Subcutaneous abdominal adipose tissue (tissue), 5 donors: Measurements from ENCODE around the gene P2RY11.

Source experiments
- H3K27ac ChIP-seq: one replicate; pipeline ENCODE4 v1.7.0; 2013; ENCODE audit warnings: low read depth, mild to moderate bottlenecking, inconsistent platforms, low read length, moderate library complexity
- H3K27me3 ChIP-seq, 5 donors: one replicate each; pipeline ENCODE4 v1.7.0; 2013; ENCODE audit warnings: low read length in 5 of 5, inconsistent platforms in 1 of 5; ENCODE audit not compliant: control insufficient read depth in 5 of 5, insufficient read depth in 4 of 5
- H3K36me3 ChIP-seq, 5 donors: one replicate each; pipeline ENCODE4 v1.7.0; 2013; ENCODE audit warnings: low read length in 5 of 5; ENCODE audit not compliant: control insufficient read depth in 5 of 5, insufficient read depth in 5 of 5
- H3K4me1 ChIP-seq, 5 donors: one replicate each; pipeline ENCODE4 v1.7.0; 2013; ENCODE audit warnings: low read length in 5 of 5, mild to moderate bottlenecking in 3 of 5, moderate library complexity in 1 of 5; ENCODE audit not compliant: control insufficient read depth in 5 of 5, insufficient read depth in 5 of 5
- H3K4me3 ChIP-seq, 5 donors: one replicate each; pipeline ENCODE4 v1.7.0; 2013; ENCODE audit warnings: low read length in 5 of 5, low read depth in 1 of 5
- H3K9ac ChIP-seq, 5 donors: one replicate each; pipeline ENCODE4 v1.7.0; 2013; ENCODE audit warnings: low read length in 5 of 5, mild to moderate bottlenecking in 4 of 5, moderate library complexity in 3 of 5
- H3K9me3 ChIP-seq, 5 donors: one replicate each; pipeline ENCODE4 v1.7.0; 2013; ENCODE audit warnings: low read length in 5 of 5; ENCODE audit not compliant: control insufficient read depth in 5 of 5
- donor health status: healthy.
- donor health status: healthy.
- donor health status: healthy.
- donor health status: healthy.
- donor health status: healthy.

Gene P2RY11, protein sequence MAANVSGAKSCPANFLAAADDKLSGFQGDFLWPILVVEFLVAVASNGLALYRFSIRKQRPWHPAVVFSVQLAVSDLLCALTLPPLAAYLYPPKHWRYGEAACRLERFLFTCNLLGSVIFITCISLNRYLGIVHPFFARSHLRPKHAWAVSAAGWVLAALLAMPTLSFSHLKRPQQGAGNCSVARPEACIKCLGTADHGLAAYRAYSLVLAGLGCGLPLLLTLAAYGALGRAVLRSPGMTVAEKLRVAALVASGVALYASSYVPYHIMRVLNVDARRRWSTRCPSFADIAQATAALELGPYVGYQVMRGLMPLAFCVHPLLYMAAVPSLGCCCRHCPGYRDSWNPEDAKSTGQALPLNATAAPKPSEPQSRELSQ

DNA sequence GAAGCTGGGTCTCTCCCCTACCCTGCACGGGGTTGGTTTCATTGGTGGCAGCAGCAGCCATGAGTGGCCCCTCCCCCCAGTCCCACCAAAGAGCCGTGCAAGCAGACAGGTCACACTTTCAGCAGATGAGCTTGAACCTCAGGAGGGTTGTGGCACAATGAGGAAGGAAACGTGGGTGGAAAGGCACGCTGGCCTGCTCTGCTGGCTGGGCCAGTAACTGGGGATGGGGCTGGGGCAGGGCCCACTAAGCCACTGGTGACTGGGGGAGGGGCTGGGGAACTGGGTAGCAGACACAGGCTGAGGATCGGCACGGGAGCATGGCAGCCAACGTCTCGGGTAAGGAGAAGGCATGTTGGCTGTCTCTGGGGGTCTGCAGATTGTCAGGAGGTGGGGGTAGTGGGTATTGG lies at the start of gene P2RY11:
P2RY11 (plus strand) TSS at position 289 of the 407 bp plus-strand sequence; CDS start at position 318, 29 bp downstream.
- Histone ChIP-seq H3K4me1 (peaks cover 2 to 30% (median 17%) of the 10 kb centered on the region in 5 donors), H3K4me3 (no peak within 1 kb of the TSS), H3K9ac (no peak within 1 kb of the TSS), H3K9me3 (no peaks in the 10 kb centered on the region), H3K27ac (no peak within 1 kb of the TSS), H3K27me3 (no peaks in the 10 kb centered on the region), H3K36me3 (peaks cover 0 to 66% (median 60%) of the 10 kb centered on the region in 5 donors)

DNA sequence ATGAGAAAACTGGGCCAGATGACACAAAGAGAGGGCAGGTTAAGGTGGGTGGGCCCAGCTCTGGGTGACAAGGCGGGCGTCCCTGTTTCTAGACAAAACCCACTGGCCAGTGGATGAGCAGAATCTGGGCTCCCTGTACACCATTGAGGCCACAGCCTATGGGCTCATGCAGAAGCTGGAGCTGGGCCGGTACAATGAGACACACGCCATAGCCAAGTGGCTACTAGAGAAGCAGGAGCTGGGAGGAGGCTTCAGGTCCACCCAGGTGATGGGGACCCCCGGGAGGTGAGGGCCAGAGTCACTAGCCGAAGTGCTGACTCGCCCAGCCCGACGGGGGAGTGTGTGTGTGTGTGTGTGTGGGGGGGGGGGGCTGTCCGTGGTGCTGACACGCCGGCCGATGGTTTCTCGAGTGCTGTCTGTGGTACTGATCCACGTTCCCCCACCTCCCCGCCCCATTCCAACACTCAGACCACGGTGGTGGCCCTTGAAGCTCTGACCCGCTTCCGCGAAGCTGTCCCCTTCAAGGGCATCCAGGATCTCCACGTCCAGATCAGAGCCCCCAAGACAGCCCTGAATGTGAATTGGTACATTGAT lies 49.7 kb upstream of the P2RY11 start:
- H3K9me3 ChIP-seq: no peaks in the 10 kb centered on the region
- H3K36me3 ChIP-seq: no peaks in the 10 kb centered on the region
- no peaks in the 10 kb centered on the region for H3K4me1 ChIP-seq
- H3K27ac ChIP-seq: no peak overlapping the region
- H3K4me3 ChIP-seq: no peak overlapping the region
- H3K27me3 ChIP-seq: peaks cover 6 to 12% (median 7%) of the 10 kb centered on the region in 5 donors
- H3K9ac ChIP-seq: no peak overlapping the region

DNA sequence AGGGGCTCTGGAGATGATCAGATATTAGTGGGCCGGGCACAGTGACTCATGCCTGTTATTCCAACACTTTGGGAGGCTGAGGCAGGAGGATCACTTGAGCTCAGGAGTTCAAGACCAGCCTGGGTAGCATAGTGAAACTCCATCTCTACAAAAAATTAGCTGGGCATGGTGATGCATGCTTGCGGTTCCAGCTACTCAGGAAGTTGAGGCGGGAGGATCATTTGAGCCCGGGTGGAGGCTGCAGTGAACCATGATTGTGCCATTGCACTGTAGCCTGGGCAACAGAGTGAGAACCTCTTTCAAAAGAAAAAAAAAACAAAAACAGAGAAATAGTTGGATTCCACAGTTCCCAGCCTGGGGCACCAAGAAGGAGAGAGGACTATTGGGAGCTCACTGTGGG lies 43.3 kb upstream of the P2RY11 start:
- H3K4me3 ChIP-seq: no peak overlapping the region
- H3K27me3 ChIP-seq: peaks cover 0 to 27% (median 6%) of the 10 kb centered on the region in 5 donors
- no peak overlapping the region for H3K9ac ChIP-seq
- no peak overlapping the region for H3K27ac ChIP-seq
- no peaks in the 10 kb centered on the region for H3K36me3 ChIP-seq
- no peaks in the 10 kb centered on the region for H3K4me1 ChIP-seq
- peaks cover 0 to 3% (median 0%) of the 10 kb centered on the region in 5 donors for H3K9me3 ChIP-seq

DNA sequence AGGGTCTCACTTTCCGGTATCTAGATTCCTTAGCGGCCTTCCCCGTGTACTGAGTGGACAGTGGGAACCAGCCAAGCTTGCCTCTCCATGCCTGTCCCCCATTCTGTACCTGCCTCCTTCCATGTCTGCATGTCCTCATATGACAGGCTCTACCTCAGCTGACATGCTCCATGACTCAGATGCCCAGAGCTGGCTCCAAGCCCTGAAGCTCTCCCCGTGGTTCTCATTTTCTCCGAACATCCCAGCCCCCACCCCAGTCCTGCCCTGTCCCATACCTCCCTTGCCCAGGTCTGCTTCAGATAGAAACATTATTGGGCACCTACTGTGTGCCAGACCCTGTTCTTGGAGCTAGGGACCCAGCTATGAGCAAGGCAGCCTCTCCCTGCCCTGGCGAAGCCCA lies 42.4 kb upstream of the P2RY11 start:
- Histone ChIP-seq H3K4me3 (no peak overlapping the region), H3K27ac (no peak overlapping the region), H3K36me3 (no peaks in the 10 kb centered on the region), H3K9ac (no peak overlapping the region), H3K4me1 (no peaks in the 10 kb centered on the region), H3K9me3 (peaks cover 0 to 11% (median 5%) of the 10 kb centered on the region in 5 donors), H3K27me3 (peaks cover 0 to 24% (median 6%) of the 10 kb centered on the region in 5 donors)

DNA sequence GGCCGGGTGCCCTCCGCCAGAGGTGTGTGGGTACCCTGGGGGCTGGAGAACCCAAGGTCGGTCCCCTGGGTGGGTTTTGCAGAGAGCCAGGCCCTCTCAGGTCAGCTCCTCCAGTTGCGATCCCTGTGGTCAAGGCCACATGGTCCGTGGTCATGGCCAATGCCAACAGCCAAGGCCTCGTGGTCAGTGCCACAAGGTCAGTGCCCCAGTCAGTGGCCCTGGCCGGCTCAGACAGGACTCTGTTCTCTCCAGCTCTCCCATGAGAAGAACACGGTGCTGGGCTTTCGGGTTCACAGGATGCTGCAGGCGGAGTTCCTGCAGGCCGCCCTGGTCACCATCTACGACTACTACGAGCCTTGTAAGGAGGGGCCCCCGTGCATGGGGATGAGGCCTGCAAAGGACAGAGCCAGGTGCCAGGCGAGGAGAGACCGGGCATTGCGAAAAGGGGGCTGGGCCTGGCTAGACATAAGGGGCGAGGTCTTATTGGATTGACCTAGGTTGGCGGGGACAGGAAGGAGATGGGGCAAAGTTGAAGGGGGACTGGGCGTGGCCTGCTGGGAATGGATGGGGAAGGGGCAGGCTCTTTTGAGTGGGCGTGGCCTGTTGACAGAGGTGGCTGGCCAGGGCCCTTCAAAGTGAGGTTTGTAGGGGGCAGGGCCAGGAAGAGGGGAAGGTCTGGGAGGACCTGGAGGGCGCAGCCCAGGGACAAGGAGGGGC lies 40.6 kb upstream of the P2RY11 start:
- H3K27me3 ChIP-seq: peaks cover 0 to 24% (median 2%) of the 10 kb centered on the region in 5 donors
- peaks cover 0 to 15% (median 9%) of the 10 kb centered on the region in 5 donors for H3K9me3 ChIP-seq
- H3K4me3 ChIP-seq: no peak overlapping the region
- H3K36me3 ChIP-seq: no peaks in the 10 kb centered on the region
- no peaks in the 10 kb centered on the region for H3K4me1 ChIP-seq
- no peak overlapping the region for H3K27ac ChIP-seq
- H3K9ac ChIP-seq: no peak overlapping the region

DNA sequence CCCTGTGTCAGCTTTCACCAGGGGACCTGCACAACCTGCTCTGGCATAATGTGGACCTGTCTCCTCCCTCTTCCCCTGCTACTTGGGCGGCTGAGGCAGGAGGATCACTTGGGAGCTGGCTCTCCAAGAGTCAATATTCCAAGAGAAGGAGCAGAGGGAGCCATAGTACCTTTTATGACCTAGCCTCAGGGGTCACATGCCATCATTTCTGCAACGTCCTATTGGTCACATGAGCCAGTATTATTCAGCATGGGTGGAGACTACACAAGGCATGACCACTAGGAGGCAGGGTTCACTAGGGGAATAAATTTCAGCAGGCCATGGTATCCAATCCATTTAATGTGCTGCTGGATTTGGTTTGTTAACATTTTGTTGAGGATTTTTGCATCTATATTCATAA lies 37.3 kb upstream of the P2RY11 start:
- H3K9me3 ChIP-seq: peaks cover 0 to 16% (median 12%) of the 10 kb centered on the region in 5 donors
- H3K36me3 ChIP-seq: no peaks in the 10 kb centered on the region

DNA sequence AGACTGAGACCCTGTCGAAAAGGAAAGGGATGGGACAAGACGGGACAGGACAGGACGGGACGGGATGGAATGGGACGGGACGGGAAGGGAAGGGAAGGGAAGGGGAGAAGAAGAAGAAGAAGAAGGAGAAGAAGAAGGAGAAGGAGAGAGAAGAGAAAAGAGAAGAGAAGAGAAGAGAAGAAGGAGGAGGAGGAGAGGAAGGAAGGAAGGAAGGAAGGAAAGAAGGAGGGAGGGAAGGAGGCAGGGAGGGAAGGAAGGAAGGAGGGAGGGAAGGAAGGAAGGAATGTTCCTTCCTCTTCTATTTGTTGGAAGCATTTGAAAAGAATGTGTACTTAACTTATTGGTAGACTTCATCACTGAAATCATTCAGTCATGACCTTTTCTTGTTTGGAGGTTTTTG lies 35.0 kb upstream of the P2RY11 start:
- H3K27ac ChIP-seq: no peak overlapping the region
- H3K36me3 ChIP-seq: no peaks in the 10 kb centered on the region
- no peak overlapping the region for H3K9ac ChIP-seq
- H3K27me3 ChIP-seq: no peaks in the 10 kb centered on the region
- H3K9me3 ChIP-seq: peaks cover 0 to 16% (median 12%) of the 10 kb centered on the region in 5 donors
- no peaks in the 10 kb centered on the region for H3K4me1 ChIP-seq
- H3K4me3 ChIP-seq: no peak overlapping the region

More for the DNA sequence above, 37.3 kb upstream of the P2RY11 start:
- Histone ChIP-seq H3K27me3 (peaks cover 0 to 13% (median 0%) of the 10 kb centered on the region in 5 donors), H3K9ac (no peak overlapping the region), H3K4me3 (no peak overlapping the region), H3K27ac (no peak overlapping the region), H3K4me1 (no peaks in the 10 kb centered on the region)

DNA sequence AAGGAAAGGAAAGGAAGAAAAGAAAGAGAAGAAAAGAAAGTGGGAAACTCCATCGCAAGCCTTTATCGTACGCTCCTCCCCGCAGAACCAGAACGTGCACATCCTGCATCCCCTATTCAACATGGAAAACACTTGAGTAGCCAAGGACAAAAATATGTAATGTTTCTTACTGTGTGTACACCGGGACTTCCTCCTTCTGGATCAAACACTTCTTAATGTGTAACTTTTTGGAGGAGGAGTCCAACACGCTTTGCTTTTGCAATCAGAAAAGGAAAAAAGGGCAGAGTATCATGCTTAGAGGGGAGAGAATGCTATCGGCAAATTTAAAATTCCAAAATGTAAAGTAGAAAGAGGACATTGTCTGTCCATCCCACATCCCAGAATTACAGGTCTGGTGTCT lies 33.2 kb upstream of the P2RY11 start:
- Histone ChIP-seq H3K36me3 (no peaks in the 10 kb centered on the region), H3K27ac (no peak overlapping the region), H3K9me3 (peaks cover 0 to 16% (median 11%) of the 10 kb centered on the region in 5 donors), H3K9ac (no peak overlapping the region), H3K4me3 (no peak overlapping the region), H3K4me1 (no peaks in the 10 kb centered on the region), H3K27me3 (peaks cover 0 to 3% (median 0%) of the 10 kb centered on the region in 5 donors)

DNA sequence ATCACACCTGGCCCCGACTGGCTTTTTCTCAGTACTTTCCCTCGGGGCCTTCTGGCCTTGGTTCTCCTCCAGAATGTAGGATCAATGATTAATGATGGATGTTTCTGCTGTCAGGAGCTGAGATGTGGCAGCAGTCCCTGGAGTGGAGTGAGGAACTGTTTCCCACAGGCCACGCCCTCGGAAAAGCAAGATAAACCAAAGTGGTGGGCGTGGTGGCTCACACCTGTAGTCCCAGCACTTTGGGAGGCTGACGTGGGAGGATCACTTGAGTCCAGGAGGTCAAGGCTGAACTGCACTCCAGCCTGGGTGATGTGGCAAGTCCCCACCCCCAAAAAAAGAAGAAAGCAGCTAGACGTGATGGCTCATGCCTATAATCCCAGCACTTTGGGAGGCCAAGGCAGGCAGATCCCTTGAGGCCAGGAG lies 32.5 kb upstream of the P2RY11 start:
- peaks cover 0 to 10% (median 4%) of the 10 kb centered on the region in 5 donors for H3K9me3 ChIP-seq
- H3K4me3 ChIP-seq: no peak overlapping the region
- no peaks in the 10 kb centered on the region for H3K36me3 ChIP-seq
- H3K9ac ChIP-seq: no peak overlapping the region
- H3K27me3 ChIP-seq: peaks cover 0 to 3% (median 0%) of the 10 kb centered on the region in 5 donors
- H3K4me1 ChIP-seq: no peaks in the 10 kb centered on the region
- H3K27ac ChIP-seq: no peak overlapping the region
